Retinal pigment epithelial cell (primary cell): ENCODE data around the gene MILR1.
"Not testable (repeated sequence)": the region's sequence is repeated elsewhere in the genome, so short reads cannot be mapped to it uniquely, and the experiment has no call there.

Source experiments
- DNase-seq: peaks from one replicate; pipeline ENCODE4 v3.0.0-alpha.2; 2010; ENCODE audit warnings: low read depth
- H3K4me3 ChIP-seq: 2 replicates; pipeline ENCODE4 v1.5.1; 2011; ENCODE audit warnings: mild to moderate bottlenecking, low read length, control low read depth, moderate library complexity
- TF ChIP-seq, protein P1 (sequence below): conservative IDR thresholded peaks from 2 replicates; pipeline ENCODE4 v1.5.1; 2011; ENCODE audit warnings: low read depth, low read length, control low read depth, inconsistent platforms

The MILR1 gene

DNA sequence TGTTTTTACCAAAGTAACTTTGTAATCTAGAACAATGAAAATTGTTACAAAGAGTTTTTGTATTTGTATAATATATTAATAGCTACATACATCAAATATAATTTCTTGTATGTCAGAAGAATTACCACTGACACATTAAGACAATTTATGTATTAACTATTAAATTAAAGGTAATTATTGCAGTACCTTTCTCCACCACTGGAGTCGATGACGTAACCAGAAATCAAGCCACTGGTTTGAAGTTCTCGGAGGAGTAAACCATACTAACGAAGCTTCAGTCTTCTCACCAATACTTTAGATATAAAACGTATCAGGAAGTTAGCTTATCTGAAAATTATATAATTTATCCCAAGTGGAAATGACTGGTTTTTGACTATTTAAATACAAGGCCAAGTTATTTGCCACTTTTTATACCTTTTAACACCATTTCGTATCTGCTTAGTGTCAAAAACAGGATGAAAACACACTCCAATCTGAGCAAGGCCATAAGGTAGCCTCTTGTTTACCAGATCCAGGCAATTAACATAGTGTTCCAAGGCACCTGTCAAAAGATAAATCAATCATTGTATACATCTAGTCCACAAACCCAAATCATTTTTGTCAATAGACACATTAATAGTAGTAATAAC, 43.7 kb downstream of the MILR1 start:
- H3K4me3 ChIP-seq, result no peak overlapping the region
- TF ChIP-seq, protein P1, sequence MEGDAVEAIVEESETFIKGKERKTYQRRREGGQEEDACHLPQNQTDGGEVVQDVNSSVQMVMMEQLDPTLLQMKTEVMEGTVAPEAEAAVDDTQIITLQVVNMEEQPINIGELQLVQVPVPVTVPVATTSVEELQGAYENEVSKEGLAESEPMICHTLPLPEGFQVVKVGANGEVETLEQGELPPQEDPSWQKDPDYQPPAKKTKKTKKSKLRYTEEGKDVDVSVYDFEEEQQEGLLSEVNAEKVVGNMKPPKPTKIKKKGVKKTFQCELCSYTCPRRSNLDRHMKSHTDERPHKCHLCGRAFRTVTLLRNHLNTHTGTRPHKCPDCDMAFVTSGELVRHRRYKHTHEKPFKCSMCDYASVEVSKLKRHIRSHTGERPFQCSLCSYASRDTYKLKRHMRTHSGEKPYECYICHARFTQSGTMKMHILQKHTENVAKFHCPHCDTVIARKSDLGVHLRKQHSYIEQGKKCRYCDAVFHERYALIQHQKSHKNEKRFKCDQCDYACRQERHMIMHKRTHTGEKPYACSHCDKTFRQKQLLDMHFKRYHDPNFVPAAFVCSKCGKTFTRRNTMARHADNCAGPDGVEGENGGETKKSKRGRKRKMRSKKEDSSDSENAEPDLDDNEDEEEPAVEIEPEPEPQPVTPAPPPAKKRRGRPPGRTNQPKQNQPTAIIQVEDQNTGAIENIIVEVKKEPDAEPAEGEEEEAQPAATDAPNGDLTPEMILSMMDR, result peak; percentile 48
- no peak for DNase-seq

DNA sequence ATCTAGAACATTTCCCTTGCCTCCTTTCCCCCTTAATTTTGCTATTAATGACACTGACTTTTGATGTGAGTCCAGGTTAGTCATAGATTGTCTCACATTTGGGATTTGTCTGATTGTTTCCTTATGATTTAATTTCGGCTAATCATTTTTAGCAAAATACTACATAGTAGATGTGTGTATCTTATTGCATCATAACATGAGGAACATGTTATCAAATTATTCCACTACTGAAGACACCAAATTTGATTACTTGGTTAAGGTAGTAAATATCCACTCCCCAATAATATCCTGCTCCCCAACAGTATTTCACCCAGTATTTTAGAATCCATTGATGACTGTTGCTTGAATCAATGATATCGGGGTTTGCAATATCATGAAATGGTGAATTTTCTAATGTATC, 45.2 kb downstream of the MILR1 start:
- H3K4me3 ChIP-seq, result no peak overlapping the region
- TF ChIP-seq, protein P1, result no peak
- no peak for DNase-seq

DNA sequence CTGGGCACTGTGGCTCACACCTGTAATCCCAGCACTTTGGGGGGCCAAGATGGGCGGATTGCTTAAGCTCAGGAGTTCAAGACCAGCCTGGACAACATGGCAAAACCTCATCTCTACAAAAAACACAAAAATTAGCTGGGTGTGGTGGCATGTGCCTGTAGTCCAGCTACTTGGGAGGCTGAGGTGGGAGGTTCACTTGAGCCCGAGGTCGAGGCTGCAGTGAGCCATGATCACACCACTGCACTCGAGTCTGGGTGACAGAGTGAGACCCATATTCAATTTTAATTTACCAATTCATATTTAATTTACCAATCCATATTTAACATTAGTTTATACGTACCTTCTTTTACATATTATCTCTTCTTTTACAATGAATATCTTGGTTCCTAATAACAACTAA, 46.4 kb downstream of the MILR1 start:
- H3K4me3 ChIP-seq, DNase-seq: not testable (repeated sequence)

DNA sequence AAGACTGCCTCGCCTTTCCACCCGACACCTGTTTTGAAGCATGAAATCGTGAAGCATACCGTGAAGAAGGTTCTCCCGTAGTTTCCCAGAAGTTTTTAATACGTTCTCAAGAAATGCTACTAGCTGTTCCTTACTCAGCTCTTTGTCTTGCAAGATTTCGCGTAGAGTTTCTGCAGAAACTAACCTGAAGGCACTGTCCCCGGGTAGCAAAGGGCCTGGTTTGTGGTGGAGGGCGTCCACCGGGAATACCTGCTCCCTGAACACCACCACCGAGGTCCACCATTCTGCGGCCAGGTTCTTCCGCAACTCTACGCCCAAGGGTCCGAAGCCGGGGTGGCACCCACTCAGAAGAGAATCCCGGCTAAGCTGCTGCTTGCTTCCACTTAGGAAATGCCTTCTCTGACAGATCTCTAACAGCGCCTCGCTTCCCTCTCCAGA, 47.5 kb downstream of the MILR1 start:
- H3K4me3 ChIP-seq, result peak overlapping the region; percentile 76
- TF ChIP-seq, protein P1, result no peak
- DNase-seq, result no peak

GRCh38 chr17:64496786-64497564, 48.1 kb downstream of the MILR1 start, which contains the start of gene POLG2:
POLG2 (minus strand) TSS chr17:64497054; CDS start chr17:64496968, 86 bp downstream.
- TF ChIP-seq, protein P1, result peak; percentile 68
- DNase-seq, result peak; percentile 77
- H3K4me3 ChIP-seq, result peak within 1 kb of the TSS; percentile 76

GRCh38 chr17:64497565-64498035, 48.7 kb downstream of the MILR1 start:
- TF ChIP-seq, protein P1, result no peak
- peak overlapping the region; percentile 76 for H3K4me3 ChIP-seq
- no peak for DNase-seq

- H3K4me3 ChIP-seq, result no peak overlapping the region
- no peak for DNase-seq
- TF ChIP-seq, protein P1, result no peak
Measured at GRCh38 chr17:64498308-64499203, 49.6 kb downstream of the MILR1 start.
